Activated naive CD8-positive, alpha-beta T cell treated with anti-CD3 and anti-CD28 coated beads, Interleukin-2, amount 10 ng/mL, durations not matched to agents 7 days and 5 days (primary cell): ENCODE results near the gene APH1B. TPM values are rescaled to one million over a fixed set of nuclear protein-coding genes. Genes with fewer than 3 reads are reported as not detected.

Experiments
- ATAC-seq: fragments of 150-1000 bp; cut with Tn5 transposase; one replicate; pipeline ENCODE4 v1.10.0; 2021; ENCODE audit warnings: low read depth, moderate library complexity
- POLR2A ChIA-PET: fragments of 350-600 bp; sonication (Branson Sonifier 250); formaldehyde crosslinking; loops from one replicate; lab custom pipeline; 2021; ENCODE audit warnings: antibody characterized with exemption; lab: Charles Lee
- DNase-seq: peaks from one replicate; pipeline ENCODE4 v3.0.0; 2021
- H3K27ac Mint-ChIP-seq: one replicate; pipeline ENCODE4 v1.8.0; 2022; ENCODE audit warnings: mild to moderate bottlenecking, mixed read lengths
- H3K27me3 Mint-ChIP-seq: one replicate; pipeline ENCODE4 v1.8.0; 2022; ENCODE audit warnings: mild to moderate bottlenecking, moderate library complexity, mixed read lengths
- H3K36me3 Mint-ChIP-seq: one replicate; pipeline ENCODE4 v1.8.0; 2021; ENCODE audit warnings: mild to moderate bottlenecking, mixed read lengths
- H3K4me1 Mint-ChIP-seq: one replicate; pipeline ENCODE4 v1.8.0; 2021; ENCODE audit warnings: mixed read lengths
- H3K4me3 Mint-ChIP-seq: one replicate; pipeline ENCODE4 v1.8.0; 2022; ENCODE audit warnings: mild to moderate bottlenecking, moderate library complexity, mixed read lengths
- H3K9me3 Mint-ChIP-seq: one replicate; pipeline ENCODE4 v1.8.0; 2021; ENCODE audit warnings: mixed read lengths
- total RNA-seq, 2 experiments: library from RNA; stranded (reverse); gene quantifications; one replicate each; pipeline ENCODE4 v1.2.3, GENCODE V29; 2021

The APH1B gene
- total RNA-seq, 2 experiments from 2014 or later = 17.9 to 19.1 TPM

DNA sequence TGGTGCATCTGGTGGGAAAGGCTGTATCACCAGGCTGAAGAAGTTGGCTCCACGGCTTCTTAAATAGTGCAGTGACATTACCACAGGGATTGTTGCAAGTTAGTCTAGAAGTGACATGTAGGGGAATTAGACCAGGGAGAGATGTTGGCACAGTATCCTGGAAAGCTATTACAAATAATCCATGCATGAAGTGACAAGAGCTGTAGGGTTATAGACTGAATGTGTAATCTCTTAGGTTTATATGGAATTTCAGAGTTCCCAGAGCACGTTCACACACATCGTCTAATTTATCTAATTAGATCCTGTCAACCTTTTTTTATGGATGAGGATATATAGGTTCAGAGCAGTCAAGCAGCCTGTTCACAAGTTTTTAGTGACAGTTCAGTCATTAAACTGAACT is 37.3 kb upstream of the APH1B start:
- H3K4me3 Mint-ChIP-seq = no peak overlapping the region
- DNase-seq (no peak), ATAC-seq (no peak)
- H3K4me1 Mint-ChIP-seq = peaks cover 44% of the 10 kb centered on the region
- POLR2A ChIA-PET = interaction anchor here (1.0 to 1.1 kb wide), 2 partner anchors 21 to 38 kb away, joined by 3 read pairs; no protein-coding TSS in a partner anchor
- no peak overlapping the region for H3K27ac Mint-ChIP-seq
- no peaks in the 10 kb centered on the region for H3K27me3 Mint-ChIP-seq
- peaks cover 37% of the 10 kb centered on the region for H3K36me3 Mint-ChIP-seq
- peaks cover 1% of the 10 kb centered on the region for H3K9me3 Mint-ChIP-seq

DNA sequence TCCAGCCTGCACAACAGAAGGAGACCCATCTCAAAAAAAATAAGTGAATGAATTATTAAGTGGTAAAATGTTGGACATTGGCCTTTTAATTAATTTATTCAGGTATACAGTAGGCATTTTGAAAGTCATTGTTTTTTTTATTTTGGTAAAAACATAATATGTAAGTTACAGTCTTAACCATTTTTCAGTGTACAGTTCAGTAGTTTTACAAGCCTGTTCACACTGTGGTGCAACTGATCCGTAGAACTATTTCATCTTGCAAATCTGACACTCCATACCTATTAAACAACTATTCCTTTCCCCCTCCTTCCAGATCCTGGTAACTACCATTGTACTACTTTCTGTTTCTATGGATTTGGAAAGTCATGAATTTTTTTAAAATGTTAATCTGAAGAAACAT is 36.1 kb upstream of the APH1B start:
- Mint-ChIP-seq H3K9me3 (peaks cover 1% of the 10 kb centered on the region), H3K27ac (no peak overlapping the region), H3K4me1 (peaks cover 43% of the 10 kb centered on the region), H3K36me3 (peaks cover 39% of the 10 kb centered on the region), H3K27me3 (no peaks in the 10 kb centered on the region), H3K4me3 (no peak overlapping the region)
- POLR2A ChIA-PET = no interaction called here
- DNase-seq (no peak), ATAC-seq (no peak)

DNA sequence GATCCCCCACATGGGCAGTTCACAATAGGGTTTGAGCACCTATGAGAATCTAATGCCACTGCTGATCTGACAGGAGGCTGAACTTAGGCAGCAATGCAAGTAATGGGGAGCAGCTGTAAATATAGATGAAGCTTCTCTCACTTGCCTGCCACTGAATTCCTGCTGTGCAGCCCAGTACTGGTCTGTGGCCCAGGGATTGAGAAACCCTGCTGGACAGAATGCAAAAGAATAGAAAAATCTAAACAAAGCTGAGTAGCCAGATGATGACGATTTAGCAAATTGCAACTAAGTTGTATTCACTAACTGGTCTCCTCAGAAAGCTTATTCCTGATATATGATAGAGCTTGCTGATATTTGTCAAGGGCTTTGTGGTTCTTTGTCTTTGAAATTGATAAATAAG is 34.3 kb upstream of the APH1B start:
- ATAC-seq = no peak
- peaks cover 1% of the 10 kb centered on the region for H3K9me3 Mint-ChIP-seq
- POLR2A ChIA-PET = interaction anchor here (0.9 to 1.6 kb wide), 3 partner anchors 10 to 52 kb away, joined by 3 to 4 read pairs (median 3); no protein-coding TSS in a partner anchor
- no peak overlapping the region for H3K27ac Mint-ChIP-seq
- peaks cover 37% of the 10 kb centered on the region for H3K4me1 Mint-ChIP-seq
- no peak for DNase-seq
- no peak overlapping the region for H3K4me3 Mint-ChIP-seq
- no peaks in the 10 kb centered on the region for H3K27me3 Mint-ChIP-seq
- peaks cover 44% of the 10 kb centered on the region for H3K36me3 Mint-ChIP-seq

DNA sequence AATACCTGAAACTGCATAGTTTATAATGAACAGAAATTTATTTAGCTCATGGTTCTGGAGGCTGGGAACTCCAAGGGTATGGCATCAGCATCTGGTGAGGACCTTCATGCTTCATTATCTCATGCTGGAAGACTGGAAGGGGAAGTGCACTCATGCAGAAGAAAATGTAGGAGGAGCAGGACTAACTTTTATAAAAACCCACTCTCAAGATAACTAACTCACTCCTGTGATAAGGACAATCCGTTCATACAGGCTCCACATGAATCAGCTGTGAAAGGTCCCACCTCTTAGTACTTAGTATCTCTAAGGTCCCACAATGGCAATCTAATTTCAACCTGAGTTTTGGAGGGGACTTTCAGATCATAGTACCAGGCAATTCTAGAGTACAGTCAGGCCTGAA is 33.6 kb upstream of the APH1B start:
- Mint-ChIP-seq H3K4me3 (no peak overlapping the region), H3K4me1 (peaks cover 33% of the 10 kb centered on the region), H3K27me3 (no peaks in the 10 kb centered on the region), H3K27ac (no peak overlapping the region), H3K36me3 (peaks cover 42% of the 10 kb centered on the region), H3K9me3 (peaks cover 1% of the 10 kb centered on the region)
- POLR2A ChIA-PET = interaction anchor here (0.9 to 1.6 kb wide), 3 partner anchors 11 to 53 kb away, joined by 3 to 4 read pairs (median 3); no protein-coding TSS in a partner anchor
- ATAC-seq (no peak), DNase-seq (no peak)

DNA sequence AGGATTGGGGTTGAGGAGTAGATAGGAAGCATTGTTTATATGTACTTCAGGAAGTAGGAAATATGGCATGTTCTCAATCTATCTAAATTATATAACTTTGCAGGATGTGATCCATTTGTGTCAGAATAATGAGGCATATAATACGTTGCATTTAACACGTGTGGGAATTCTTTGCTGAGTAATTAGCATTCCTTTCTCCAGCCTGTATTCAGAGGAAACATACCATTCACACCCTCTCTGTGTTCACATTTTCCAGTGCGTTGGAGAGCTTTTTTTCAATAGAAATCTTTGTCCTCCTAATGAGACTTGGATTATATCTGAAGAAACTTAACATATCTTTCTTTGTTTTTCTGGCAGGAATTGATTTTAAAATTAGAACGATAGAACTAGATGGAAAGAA is 33.0 kb upstream of the APH1B start:
- H3K27me3 Mint-ChIP-seq = no peaks in the 10 kb centered on the region
- H3K36me3 Mint-ChIP-seq = peaks cover 42% of the 10 kb centered on the region
- H3K27ac Mint-ChIP-seq = peak overlapping the region; percentile 46
- H3K4me3 Mint-ChIP-seq = peak overlapping the region; percentile 25
- no peak for ATAC-seq
- DNase-seq = no peak
- peaks cover 29% of the 10 kb centered on the region for H3K4me1 Mint-ChIP-seq
- peaks cover 1% of the 10 kb centered on the region for H3K9me3 Mint-ChIP-seq
- POLR2A ChIA-PET = interaction anchor here (1.6 kb wide), 1 partner anchor 54 kb away, joined by 4 read pairs; no protein-coding TSS in a partner anchor

DNA sequence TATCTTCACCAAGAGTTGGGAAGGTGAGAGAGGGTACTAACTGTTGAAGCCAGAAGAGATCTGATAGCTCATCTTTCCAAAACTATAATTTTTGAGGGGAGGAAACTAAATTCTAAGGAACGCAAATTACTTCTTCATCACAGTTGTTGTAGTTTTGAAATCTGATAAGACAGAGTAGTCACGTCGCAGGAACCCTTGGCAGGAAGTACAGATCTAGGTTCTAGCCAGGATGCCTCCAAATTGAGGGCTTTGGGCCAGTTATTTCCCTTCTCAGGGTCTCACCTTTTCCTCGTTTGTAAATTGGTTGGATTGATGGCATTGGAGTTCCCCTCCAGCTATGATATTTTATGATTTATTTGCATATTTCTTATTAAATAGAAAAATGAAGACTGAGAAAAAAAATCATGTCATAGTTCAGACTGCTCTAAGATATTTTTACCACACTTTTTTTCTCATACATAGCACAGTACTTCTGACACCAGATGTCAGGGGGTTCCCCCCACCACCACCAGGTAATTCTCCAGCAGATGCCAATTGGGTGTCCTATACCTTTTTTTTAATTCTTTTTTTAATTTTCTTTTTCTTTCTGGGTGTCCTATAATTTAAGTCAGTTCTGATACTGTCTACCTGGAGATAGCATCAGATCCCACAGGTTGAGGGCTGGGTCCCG is 32.3 kb upstream of the APH1B start:
- peaks cover 26% of the 10 kb centered on the region for H3K4me1 Mint-ChIP-seq

DNA sequence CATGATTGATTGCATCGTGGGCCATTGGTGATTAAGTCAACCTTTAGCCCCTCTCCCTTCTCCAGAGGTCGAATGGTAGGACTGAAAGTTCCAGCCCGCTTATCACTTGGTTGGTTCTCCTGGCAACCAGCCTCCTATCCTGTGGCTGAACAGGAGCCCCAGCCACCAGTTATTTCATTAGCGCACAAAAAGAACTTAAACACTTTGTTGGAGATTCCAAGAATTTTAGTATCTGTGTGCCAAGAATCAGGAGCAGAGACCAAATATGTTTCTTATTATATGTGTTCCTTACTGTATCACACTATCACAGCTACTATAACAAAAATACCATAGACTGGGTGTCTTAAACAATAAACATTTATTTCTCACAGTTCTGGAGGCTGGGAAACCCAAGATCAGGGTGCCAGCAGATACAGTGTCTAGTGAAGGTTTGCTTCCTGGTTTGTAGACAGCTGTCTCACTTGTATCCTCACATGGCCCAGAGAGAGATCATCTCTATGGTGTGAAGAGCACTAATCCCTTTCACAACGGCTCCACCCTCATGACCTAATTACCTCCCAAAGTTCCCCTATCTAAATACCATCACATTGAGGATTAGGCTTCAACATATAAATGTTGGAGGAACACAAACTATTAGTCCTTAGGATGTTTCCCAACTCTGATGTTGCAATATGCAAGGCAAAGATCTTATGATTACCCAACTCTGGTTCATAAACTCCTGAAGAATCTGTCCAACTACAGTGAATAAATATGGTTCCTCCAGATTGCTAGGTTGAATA is 30.5 kb upstream of the APH1B start:
- peaks cover 51% of the 10 kb centered on the region for H3K36me3 Mint-ChIP-seq
- POLR2A ChIA-PET = interaction anchor here (1.3 kb wide), 1 partner anchor 55 kb away, joined by 3 read pairs; no protein-coding TSS in a partner anchor
- H3K27ac Mint-ChIP-seq = no peak overlapping the region
- no peak overlapping the region for H3K4me3 Mint-ChIP-seq
- no peaks in the 10 kb centered on the region for H3K27me3 Mint-ChIP-seq
- ATAC-seq (no peak), DNase-seq (no peak)
- peaks cover 31% of the 10 kb centered on the region for H3K4me1 Mint-ChIP-seq
- peaks cover 1% of the 10 kb centered on the region for H3K9me3 Mint-ChIP-seq

More for the DNA sequence above, 32.3 kb upstream of the APH1B start:
- Mint-ChIP-seq H3K36me3 (peaks cover 46% of the 10 kb centered on the region), H3K9me3 (peaks cover 1% of the 10 kb centered on the region), H3K27me3 (no peaks in the 10 kb centered on the region), H3K4me3 (peak overlapping the region; percentile 25), H3K27ac (peak overlapping the region; percentile 46)
- POLR2A ChIA-PET = interaction anchor here (1.3 kb wide), 1 partner anchor 53 kb away, joined by 3 read pairs; no protein-coding TSS in a partner anchor
- DNase-seq (no peak), ATAC-seq (peak; percentile 70)

DNA sequence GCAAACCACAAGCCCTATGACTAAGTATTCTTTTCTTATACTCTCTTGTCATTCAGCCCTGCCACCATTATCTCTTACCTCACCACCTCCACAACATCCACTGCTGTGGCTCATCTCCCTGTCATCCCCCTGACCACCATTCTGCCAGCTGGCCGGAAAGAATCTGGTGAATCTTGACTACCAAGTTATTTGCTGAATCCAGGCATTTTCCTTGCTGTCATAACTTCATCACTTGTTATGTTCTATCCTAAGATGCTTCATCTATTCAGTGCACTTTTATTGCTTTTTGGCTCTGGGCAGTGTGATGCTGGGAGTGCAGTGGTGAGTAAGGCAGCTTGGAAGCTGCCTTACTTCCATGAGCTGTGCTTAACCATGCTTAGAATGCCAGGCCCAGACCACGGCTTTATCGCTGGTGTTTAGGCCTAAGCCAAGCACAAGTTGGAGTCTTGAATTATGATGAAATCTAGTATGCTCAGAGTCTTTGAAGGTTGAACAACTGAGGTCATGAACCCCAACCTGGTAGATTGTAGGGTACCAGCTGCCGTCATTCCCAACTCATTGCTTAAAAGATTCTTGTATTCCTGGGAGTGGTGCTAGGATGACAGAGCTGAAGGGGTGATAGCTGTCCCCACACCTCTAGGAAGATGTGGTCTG is 27.0 kb upstream of the APH1B start:
- Mint-ChIP-seq H3K4me1 (peaks cover 11% of the 10 kb centered on the region), H3K9me3 (no peaks in the 10 kb centered on the region), H3K4me3 (no peak overlapping the region), H3K27ac (no peak overlapping the region), H3K36me3 (peaks cover 41% of the 10 kb centered on the region), H3K27me3 (no peaks in the 10 kb centered on the region)
- POLR2A ChIA-PET = no interaction called here
- no peak for DNase-seq
- ATAC-seq = no peak

DNA sequence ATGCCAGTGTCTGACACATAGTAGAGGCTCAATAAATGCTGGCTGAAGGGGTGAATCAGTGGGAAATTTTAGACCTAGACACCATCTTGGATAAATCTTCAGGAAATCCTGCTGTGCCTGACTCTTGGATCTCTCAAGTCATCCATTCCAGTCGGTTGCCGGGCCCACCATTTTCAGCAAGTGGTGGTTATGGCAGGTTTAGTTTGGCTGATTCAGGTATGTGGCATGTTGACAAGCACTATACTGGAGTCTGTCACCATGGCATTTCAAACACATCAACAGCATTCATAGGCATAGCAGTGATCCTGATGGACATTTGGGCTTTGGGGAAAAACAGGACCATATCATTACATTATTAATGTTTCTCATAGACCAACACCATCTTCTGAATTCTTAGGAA is 25.7 kb upstream of the APH1B start:
- peaks cover 10% of the 10 kb centered on the region for H3K4me1 Mint-ChIP-seq
- POLR2A ChIA-PET = no interaction called here

DNA sequence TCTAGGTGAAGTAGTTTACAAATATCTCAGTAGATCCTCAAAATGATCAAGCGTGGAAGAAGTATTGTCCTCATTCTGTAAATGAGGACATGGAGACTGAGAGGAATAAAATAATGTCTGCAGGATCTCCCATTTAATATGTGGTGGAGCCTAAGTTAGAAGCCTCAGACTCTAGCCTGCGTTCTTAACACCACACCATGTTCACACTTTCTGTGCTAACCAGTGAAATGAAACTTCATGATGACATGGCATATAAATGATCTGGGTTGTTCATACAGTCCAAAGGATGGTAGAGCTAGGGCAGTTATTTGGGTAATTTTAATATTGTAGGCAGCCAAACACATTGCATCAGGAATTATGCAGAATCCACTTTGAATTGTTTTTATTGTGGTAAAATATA is 25.1 kb upstream of the APH1B start:
- no peak overlapping the region for H3K4me3 Mint-ChIP-seq
- no peak overlapping the region for H3K27ac Mint-ChIP-seq
- no peaks in the 10 kb centered on the region for H3K27me3 Mint-ChIP-seq
- no peaks in the 10 kb centered on the region for H3K9me3 Mint-ChIP-seq
- no peak for ATAC-seq
- H3K4me1 Mint-ChIP-seq = peaks cover 9% of the 10 kb centered on the region
- POLR2A ChIA-PET = no interaction called here
- DNase-seq = no peak
- H3K36me3 Mint-ChIP-seq = peaks cover 31% of the 10 kb centered on the region

More for the DNA sequence above, 25.7 kb upstream of the APH1B start:
- ATAC-seq (no peak), DNase-seq (no peak)
- Mint-ChIP-seq H3K36me3 (peaks cover 37% of the 10 kb centered on the region), H3K4me3 (no peak overlapping the region), H3K9me3 (no peaks in the 10 kb centered on the region), H3K27me3 (no peaks in the 10 kb centered on the region), H3K27ac (no peak overlapping the region)

DNA sequence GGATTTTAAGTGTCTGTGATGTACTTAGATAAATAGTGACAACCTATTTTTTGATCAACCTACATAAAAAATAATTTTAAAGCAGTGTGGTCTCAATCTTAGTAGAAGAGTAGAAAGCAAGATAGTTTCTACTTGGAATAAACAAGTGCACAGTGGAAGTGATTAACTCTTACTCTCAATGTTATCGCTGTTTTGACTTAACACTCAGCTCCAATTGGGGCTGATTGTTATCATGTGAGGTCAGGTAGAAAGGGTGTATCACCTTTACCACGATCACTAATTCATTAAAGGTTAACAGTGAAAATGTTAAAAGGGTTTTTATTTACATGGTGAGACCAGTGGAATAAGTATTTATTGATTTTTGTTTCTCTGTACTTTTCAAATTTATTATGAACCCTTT is 22.4 kb upstream of the APH1B start:
- POLR2A ChIA-PET = no interaction called here
- Mint-ChIP-seq H3K27ac (no peak overlapping the region), H3K9me3 (no peaks in the 10 kb centered on the region), H3K4me3 (no peak overlapping the region), H3K36me3 (peaks cover 27% of the 10 kb centered on the region), H3K27me3 (no peaks in the 10 kb centered on the region), H3K4me1 (peaks cover 9% of the 10 kb centered on the region)
- DNase-seq = no peak
- no peak for ATAC-seq

DNA sequence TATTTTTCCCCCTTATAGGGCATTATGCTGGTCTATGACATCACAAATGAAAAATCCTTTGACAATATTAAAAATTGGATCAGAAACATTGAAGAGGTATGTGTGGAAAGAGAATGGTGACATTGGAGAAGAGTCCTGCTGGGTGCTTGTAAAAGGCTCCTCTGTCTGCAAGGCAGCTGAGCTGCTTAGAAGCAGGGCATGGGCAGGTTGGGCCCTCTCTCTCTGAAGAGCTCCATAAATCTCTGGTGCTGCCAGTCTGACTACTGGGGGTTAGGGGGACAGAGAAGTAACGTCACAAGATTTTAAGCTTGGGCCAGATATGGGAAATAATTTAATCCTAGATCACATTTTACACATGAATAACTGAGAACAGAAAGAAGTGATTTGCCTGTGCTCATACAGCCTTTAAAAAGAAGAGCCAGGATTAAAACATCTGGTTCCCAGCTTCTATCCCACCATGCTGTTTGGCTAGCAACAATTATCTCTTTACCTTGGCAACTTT is 21.9 kb upstream of the APH1B start:
- ATAC-seq (no peak), DNase-seq (no peak)
- no peak overlapping the region for H3K27ac Mint-ChIP-seq
- H3K9me3 Mint-ChIP-seq = no peaks in the 10 kb centered on the region
- no peak overlapping the region for H3K4me3 Mint-ChIP-seq
- peaks cover 25% of the 10 kb centered on the region for H3K36me3 Mint-ChIP-seq
- POLR2A ChIA-PET = interaction anchor here (0.6 to 1.8 kb wide), 2 partner anchors 63 to 86 kb away, joined by 3 to 5 read pairs; no protein-coding TSS in a partner anchor
- H3K4me1 Mint-ChIP-seq = peaks cover 6% of the 10 kb centered on the region
- H3K27me3 Mint-ChIP-seq = no peaks in the 10 kb centered on the region
